Esophagus squamous epithelium (tissue), 5 donors: ENCODE results near the gene RNF126. TPM values are rescaled to one million over a fixed set of nuclear protein-coding genes. Genes with fewer than 3 reads are reported as not detected.
A peak's percentile ranks its signal among the peaks of the same experiment; 100 is the strongest.

ENCODE experiments used
- DNase-seq: peaks from one replicate; lab custom pipeline; 2025; lab: John Stamatoyannopoulos, UW
- H3K27ac ChIP-seq, 4 donors: fragments of 200-600 bp; sonication (generic); one replicate each; pipeline ENCODE4 v1.5.1; 2016 to 2019; ENCODE audit warnings: mild to moderate bottlenecking in 1 of 4
- H3K27me3 ChIP-seq, 4 donors: fragments of 200-600 bp; sonication (generic); 1 replicate in 3 of 4; 2 replicates in 1 of 4; pipeline versions ENCODE4 v1.5.1 to v1.6.0; 2017 to 2021; ENCODE audit warnings: antibody characterized with exemption in 1 of 4
- H3K36me3 ChIP-seq, 3 donors: fragments of 200-600 bp; sonication (generic); one replicate each; pipeline ENCODE4 v1.5.1; 2016 to 2019
- H3K4me1 ChIP-seq, 3 donors: fragments of 200-600 bp; sonication (generic); one replicate each; pipeline ENCODE4 v1.5.1; 2017 to 2019
- H3K4me3 ChIP-seq, 4 donors: fragments of 200-600 bp; sonication (generic); 1 replicate in 3 of 4; 2 replicates in 1 of 4; pipeline ENCODE4 v1.5.1; 2016 to 2019; ENCODE audit warnings: mild to moderate bottlenecking in 2 of 4, moderate library complexity in 1 of 4
- H3K9me3 ChIP-seq, 3 donors: fragments of 200-600 bp; sonication (generic); one replicate each; pipeline ENCODE4 v1.5.1; 2016 to 2019
- CTCF ChIP-seq, 6 experiments: fragments of 450-650 bp in 4 of 6; fragments of 200-600 bp in 2 of 6; sonication (generic) in 2 of 6; IDR thresholded peaks; one replicate each; pipeline ENCODE4 v1.5.1; 2016 to 2019; ENCODE audit warnings: antibody characterized with exemption in 6 of 6, mild to moderate bottlenecking in 4 of 6, moderate library complexity in 4 of 6
- POLR2A ChIP-seq, 4 donors: fragments of 450-650 bp; IDR thresholded peaks; one replicate each; pipeline ENCODE4 v1.6.1; 2017; ENCODE audit warnings: antibody characterized with exemption in 4 of 4, mild to moderate bottlenecking in 4 of 4, moderate library complexity in 3 of 4
- WGBS, 2 donors: methylation state at CpG; one replicate each; pipeline ENCODE4 v1.1.5; 2018; 5-methylcytosine and 5-hydroxymethylcytosine counted together
- intact Hi-C: fragments of 100-400 bp; cut with DNase I; formaldehyde crosslinking; loops from one replicate; pipeline ENCODE4 v1.15.0; 2022
- total RNA-seq, 4 donors: library from RNA; depleted of rRNA; stranded (reverse); fragments of >200 nt; gene quantifications; one replicate each; pipeline ENCODE4 v1.1.0, GENCODE V29; 2016
- donor health status: DM: yes; HTN: yes; CAD: no.

RNF126 gene
- total RNA-seq, 4 donors from 2014 or later = 82.1 to 118 (median 98.4) TPM

- DNase-seq = no peak
- Histone ChIP-seq H3K9me3 (no peaks in the 10 kb centered on the region), H3K4me3 (no peak overlapping the region), H3K27me3 (peaks cover 0 to 26% (median 0%) of the 10 kb centered on the region in 4 donors), H3K4me1 (peaks cover 0 to 14% (median 9%) of the 10 kb centered on the region in 3 donors), H3K27ac (no peak overlapping the region), H3K36me3 (peaks cover 33 to 62% (median 48%) of the 10 kb centered on the region in 3 donors)
- 81 to 91% methylated on average over 5 to 8 of the region's 29 CpGs for WGBS, 2 donors
- TF ChIP-seq POLR2A (IDR thresholded peaks at IDR 0.05) (no peak), CTCF (IDR thresholded peaks at IDR 0.05) (no peak)
- intact Hi-C loops = no loop called here
These were observed 45.3 kb downstream of the RNF126 start for GRCh38 chr19:617551-618246.

GRCh38 chr19:616747-617526 lies 46.1 kb downstream of the RNF126 start:
- Histone ChIP-seq H3K4me1 (peaks cover 0 to 14% (median 9%) of the 10 kb centered on the region in 3 donors), H3K36me3 (peaks cover 25 to 54% (median 40%) of the 10 kb centered on the region in 3 donors), H3K4me3 (peak overlapping the region in 1 of 4 donors; percentile 9), H3K9me3 (no peaks in the 10 kb centered on the region), H3K27me3 (peaks cover 0 to 27% (median 0%) of the 10 kb centered on the region in 4 donors), H3K27ac (no peak overlapping the region)
- DNase-seq = no peak
- WGBS, 2 donors = no CpG with 5 or more reads among the region's 58 CpGs
- intact Hi-C loops = no loop called here
- no peak for TF ChIP-seq CTCF (IDR thresholded peaks at IDR 0.05)
- TF ChIP-seq POLR2A (IDR thresholded peaks at IDR 0.05) = no peak

GRCh38 chr19:616062-616700 lies 46.8 kb downstream of the RNF126 start:
- peaks cover 0 to 30% (median 0%) of the 10 kb centered on the region in 4 donors for H3K27me3 ChIP-seq
- H3K27ac ChIP-seq = no peak overlapping the region
- TF ChIP-seq POLR2A (IDR thresholded peaks at IDR 0.05) (no peak), CTCF (IDR thresholded peaks at IDR 0.05) (no peak)
- intact Hi-C loops = no loop called here
- peaks cover 0 to 18% (median 9%) of the 10 kb centered on the region in 3 donors for H3K4me1 ChIP-seq
- WGBS, 2 donors = 7% methylated on average over 3 of the region's 97 CpGs; no CpG with 5 or more reads in 1 of the 2 donors
- H3K9me3 ChIP-seq = no peaks in the 10 kb centered on the region
- H3K36me3 ChIP-seq = peaks cover 24 to 46% (median 36%) of the 10 kb centered on the region in 3 donors
- H3K4me3 ChIP-seq = peak overlapping the region in 2 of 4 donors; percentile 9 to 43
- no peak for DNase-seq

- DNase-seq = no peak
- H3K27me3 ChIP-seq = peaks cover 0 to 36% (median 0%) of the 10 kb centered on the region in 4 donors
- 25 to 36% methylated on average over 19 to 31 of the region's 33 CpGs for WGBS, 2 donors
- no peak overlapping the region for H3K27ac ChIP-seq
- H3K36me3 ChIP-seq = peaks cover 24 to 41% (median 36%) of the 10 kb centered on the region in 3 donors
- TF ChIP-seq POLR2A (IDR thresholded peaks at IDR 0.05) = no peak
- no peak for TF ChIP-seq CTCF (IDR thresholded peaks at IDR 0.05)
- no peaks in the 10 kb centered on the region for H3K9me3 ChIP-seq
- intact Hi-C loops = no loop called here
- H3K4me3 ChIP-seq = peak overlapping the region in 1 of 4 donors; percentile 28
- peaks cover 2 to 24% (median 9%) of the 10 kb centered on the region in 3 donors for H3K4me1 ChIP-seq
These were observed 47.4 kb downstream of the RNF126 start for GRCh38 chr19:615619-616018.
